ENCODE data around the gene C3orf49. TPM values are rescaled to one million over a fixed set of nuclear protein-coding genes. Genes with fewer than 3 reads are reported as not detected.

C3orf49 gene
- total RNA-seq, 5 donors from 2014 or later (not counting 1 experiment from before 2014, with no cell fraction given): not detected

DNA sequence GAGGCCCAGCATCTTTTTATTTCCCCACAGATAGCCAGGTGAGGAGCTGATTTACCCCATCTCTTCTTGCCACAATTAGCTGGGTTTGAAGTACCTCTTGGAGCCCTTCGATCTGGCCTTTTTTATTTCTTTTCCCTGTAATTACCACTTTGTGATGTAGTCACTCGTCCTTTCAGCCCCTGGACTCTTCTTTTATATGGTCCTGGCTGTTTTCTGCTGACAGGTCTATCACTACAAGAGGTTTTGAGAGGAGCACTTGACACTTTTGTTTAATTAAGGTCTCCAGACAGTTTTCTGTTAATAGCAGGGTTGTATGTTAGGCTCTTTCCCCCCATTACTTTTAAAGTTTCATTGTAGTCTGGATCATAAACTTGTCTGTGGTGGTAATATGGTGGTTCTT is 56.4 kb downstream of the C3orf49 start:
- DNase-seq (no peak), ATAC-seq (replicated peaks in 1 of 4) (no peak)
- POLR2A ChIA-PET: no interaction called here
- H3K36me3 ChIP-seq (ENCODE audit: control insufficient read depth in 2 of 2, extremely low read depth in 1 of 2, insufficient read depth in 1 of 2, low read length in 1 of 2): no peaks in the 10 kb centered on the region
- H3K4me3 Mint-ChIP-seq: no peak overlapping the region
- H3K27me3 ChIP-seq (replicated peaks in 1 of 2; ENCODE audit: control insufficient read depth in 2 of 2, extremely low read depth in 1 of 2, insufficient read depth in 2 of 2, low read length in 1 of 2): no peaks in the 10 kb centered on the region
- no peaks in the 10 kb centered on the region for H3K27me3 Mint-ChIP-seq
- peaks cover 4% of the 10 kb centered on the region for H3K36me3 Mint-ChIP-seq
- H3K4me1 Mint-ChIP-seq: peaks cover 69 to 84% (median 72%) of the 10 kb centered on the region in 3 donors
- CTCF ChIA-PET: interaction anchor here in 1 of 2 donors (0.7 kb wide), 1 partner anchor 9 kb away, joined by 4 read pairs; no protein-coding TSS in a partner anchor
- no peaks in the 10 kb centered on the region for H3K9me3 ChIP-seq
- H3K4me3 ChIP-seq (ENCODE audit: control insufficient read depth in 1 of 2, extremely low read depth in 1 of 2, low read length in 1 of 2): no peak overlapping the region
- no peak overlapping the region for H3K27ac Mint-ChIP-seq
- H3K4me1 ChIP-seq (ENCODE audit: control insufficient read depth in 1 of 2, extremely low read depth in 1 of 2, insufficient read depth in 2 of 2, low read length in 2 of 2): peaks cover 12 to 13% of the 10 kb centered on the region in 2 experiments
- 90% methylated on average over 2 of the region's 2 CpGs for WGBS (ENCODE audit: insufficient coverage)
- H3K9me3 Mint-ChIP-seq: no peaks in the 10 kb centered on the region
- no peak overlapping the region for H3K27ac ChIP-seq (ENCODE audit: low read length)

DNA sequence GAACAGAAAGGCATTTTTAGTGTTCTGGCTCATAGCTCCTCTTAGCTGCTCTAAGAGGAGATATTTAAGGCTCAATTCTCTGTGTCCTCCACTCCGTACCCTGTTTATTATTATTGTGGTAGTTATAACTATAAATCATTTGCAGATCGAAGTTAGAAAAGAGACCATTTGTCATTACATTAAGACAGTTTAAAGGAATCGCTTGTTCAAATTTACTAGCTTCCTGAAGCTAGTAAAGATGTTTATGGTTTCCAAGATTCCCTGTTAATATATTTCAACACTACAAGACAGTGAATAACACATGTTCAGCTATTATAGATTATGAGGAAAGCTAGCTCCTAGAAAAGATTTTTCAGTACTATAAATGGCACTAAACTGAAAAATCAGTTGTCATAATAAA is 57.2 kb downstream of the C3orf49 start:
- Mint-ChIP-seq H3K9me3 (no peaks in the 10 kb centered on the region), H3K4me3 (no peak overlapping the region), H3K36me3 (peaks cover 4% of the 10 kb centered on the region), H3K4me1 (peaks cover 71 to 86% (median 72%) of the 10 kb centered on the region in 3 donors), H3K27me3 (no peaks in the 10 kb centered on the region), H3K27ac (no peak overlapping the region)
- H3K9me3 ChIP-seq: no peaks in the 10 kb centered on the region
- no peak overlapping the region for H3K4me3 ChIP-seq (ENCODE audit: control insufficient read depth in 1 of 2, extremely low read depth in 1 of 2, low read length in 1 of 2)
- ChIA-PET CTCF (interaction anchor here (0.6 to 0.7 kb wide), 2 partner anchors 8 to 31 kb away, joined by 4 read pairs; no protein-coding TSS in a partner anchor), POLR2A (interaction anchor here in 1 of 2 donors (0.6 kb wide), 1 partner anchor 92 kb away, joined by 3 read pairs; no protein-coding TSS in a partner anchor)
- ATAC-seq (replicated peaks in 1 of 4) (no peak), DNase-seq (no peak)
- no peaks in the 10 kb centered on the region for H3K36me3 ChIP-seq (ENCODE audit: control insufficient read depth in 2 of 2, extremely low read depth in 1 of 2, insufficient read depth in 1 of 2, low read length in 1 of 2)
- no peaks in the 10 kb centered on the region for H3K27me3 ChIP-seq (replicated peaks in 1 of 2; ENCODE audit: control insufficient read depth in 2 of 2, extremely low read depth in 1 of 2, insufficient read depth in 2 of 2, low read length in 1 of 2)
- H3K27ac ChIP-seq (ENCODE audit: low read length): no peak overlapping the region
- peaks cover 12 to 13% of the 10 kb centered on the region in 2 experiments for H3K4me1 ChIP-seq (ENCODE audit: control insufficient read depth in 1 of 2, extremely low read depth in 1 of 2, insufficient read depth in 2 of 2, low read length in 2 of 2)
- no CpG with 5 or more reads among the region's 3 CpGs for WGBS (ENCODE audit: insufficient coverage)

GRCh38 chr3:63877737-63878393 is 58.8 kb downstream of the C3orf49 start:
- POLR2A ChIA-PET: no interaction called here
- Mint-ChIP-seq H3K4me1 (peaks cover 75 to 87% (median 76%) of the 10 kb centered on the region in 3 donors), H3K27ac (peak overlapping the region in 1 of 2 donors; percentile 68), H3K36me3 (peaks cover 4% of the 10 kb centered on the region), H3K4me3 (peak overlapping the region in 1 of 3 donors; percentile 2), H3K9me3 (no peaks in the 10 kb centered on the region), H3K27me3 (no peaks in the 10 kb centered on the region)
- ATAC-seq (replicated peaks in 1 of 4) (peak in 2 of 4 experiments; percentile 12 to 19), DNase-seq (no peak)
- Histone ChIP-seq H3K36me3 (ENCODE audit: control insufficient read depth in 2 of 2, extremely low read depth in 1 of 2, insufficient read depth in 1 of 2, low read length in 1 of 2) (no peaks in the 10 kb centered on the region), H3K27ac (ENCODE audit: low read length) (no peak overlapping the region), H3K9me3 (no peaks in the 10 kb centered on the region), H3K27me3 (replicated peaks in 1 of 2; ENCODE audit: control insufficient read depth in 2 of 2, extremely low read depth in 1 of 2, insufficient read depth in 2 of 2, low read length in 1 of 2) (no peaks in the 10 kb centered on the region), H3K4me3 (ENCODE audit: control insufficient read depth in 1 of 2, extremely low read depth in 1 of 2, low read length in 1 of 2) (no peak overlapping the region), H3K4me1 (ENCODE audit: control insufficient read depth in 1 of 2, extremely low read depth in 1 of 2, insufficient read depth in 2 of 2, low read length in 2 of 2) (peaks cover 12 to 13% of the 10 kb centered on the region in 2 experiments)
- CTCF ChIA-PET: interaction anchor here in 1 of 2 donors (0.7 kb wide), 1 partner anchor 101 kb away, joined by 3 read pairs; no protein-coding TSS in a partner anchor
- no CpG with 5 or more reads among the region's 3 CpGs for WGBS (ENCODE audit: insufficient coverage)

GRCh38 chr3:63878394-63879060 is 59.4 kb downstream of the C3orf49 start:
- Mint-ChIP-seq H3K9me3 (no peaks in the 10 kb centered on the region), H3K36me3 (peaks cover 4% of the 10 kb centered on the region), H3K27ac (no peak overlapping the region), H3K4me1 (peaks cover 72 to 91% (median 77%) of the 10 kb centered on the region in 3 donors), H3K27me3 (no peaks in the 10 kb centered on the region), H3K4me3 (no peak overlapping the region)
- Histone ChIP-seq H3K27ac (ENCODE audit: low read length) (no peak overlapping the region), H3K4me1 (ENCODE audit: control insufficient read depth in 1 of 2, extremely low read depth in 1 of 2, insufficient read depth in 2 of 2, low read length in 2 of 2) (peaks cover 12 to 13% of the 10 kb centered on the region in 2 experiments), H3K36me3 (ENCODE audit: control insufficient read depth in 2 of 2, extremely low read depth in 1 of 2, insufficient read depth in 1 of 2, low read length in 1 of 2) (no peaks in the 10 kb centered on the region), H3K4me3 (ENCODE audit: control insufficient read depth in 1 of 2, extremely low read depth in 1 of 2, low read length in 1 of 2) (no peak overlapping the region), H3K27me3 (replicated peaks in 1 of 2; ENCODE audit: control insufficient read depth in 2 of 2, extremely low read depth in 1 of 2, insufficient read depth in 2 of 2, low read length in 1 of 2) (no peaks in the 10 kb centered on the region), H3K9me3 (no peaks in the 10 kb centered on the region)
- DNase-seq (no peak), ATAC-seq (replicated peaks in 1 of 4) (peak in 3 of 4 experiments; percentile 23 to 36 (median 31))
- 20% methylated on average over 1 of the region's 2 CpGs for WGBS (ENCODE audit: insufficient coverage)
- CTCF ChIA-PET: interaction anchor here in 1 of 2 donors (0.7 kb wide), 1 partner anchor 100 kb away, joined by 3 read pairs; no protein-coding TSS in a partner anchor
- POLR2A ChIA-PET: interaction anchor here in 1 of 2 donors (0.6 kb wide), 1 partner anchor 83 kb away, joined by 3 read pairs; no protein-coding TSS in a partner anchor

DNA sequence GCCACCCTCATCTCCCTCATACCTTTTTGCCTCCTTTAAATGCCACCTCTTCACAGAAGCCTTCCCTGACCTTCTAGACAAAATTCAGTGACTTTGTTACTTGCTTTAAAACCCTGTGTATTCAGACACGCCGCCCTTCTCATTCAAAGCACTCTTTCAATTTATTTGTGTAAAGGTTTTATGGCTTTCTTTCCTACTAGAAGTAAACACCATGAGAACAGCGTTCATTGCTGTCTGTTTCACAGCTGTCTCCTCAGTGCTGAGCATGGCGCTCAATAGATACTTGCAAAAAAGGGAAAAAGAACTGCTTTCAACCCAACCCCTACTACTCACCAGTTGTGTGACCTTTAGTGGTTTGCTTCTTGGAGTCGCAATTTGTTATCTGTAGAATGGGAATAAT is 61.6 kb downstream of the C3orf49 start:
- Mint-ChIP-seq H3K27me3 (no peaks in the 10 kb centered on the region), H3K27ac (no peak overlapping the region), H3K4me3 (no peak overlapping the region), H3K36me3 (peaks cover 8% of the 10 kb centered on the region), H3K9me3 (no peaks in the 10 kb centered on the region), H3K4me1 (peaks cover 65 to 80% (median 68%) of the 10 kb centered on the region in 3 donors)
- ChIA-PET CTCF (interaction anchor here in 1 of 2 donors (1.2 kb wide), 1 partner anchor 9 kb away, joined by 3 read pairs; no protein-coding TSS in a partner anchor), POLR2A (no interaction called here)
- ATAC-seq (replicated peaks in 1 of 4) (no peak), DNase-seq (no peak)
- WGBS (ENCODE audit: insufficient coverage): no CpG with 5 or more reads among the region's 5 CpGs
- H3K27ac ChIP-seq (ENCODE audit: low read length): no peak overlapping the region
- no peaks in the 10 kb centered on the region for H3K9me3 ChIP-seq
- H3K4me1 ChIP-seq (ENCODE audit: control insufficient read depth in 1 of 2, extremely low read depth in 1 of 2, insufficient read depth in 2 of 2, low read length in 2 of 2): peaks cover 12 to 13% of the 10 kb centered on the region in 2 experiments
- H3K36me3 ChIP-seq (ENCODE audit: control insufficient read depth in 2 of 2, extremely low read depth in 1 of 2, insufficient read depth in 1 of 2, low read length in 1 of 2): no peaks in the 10 kb centered on the region
- no peaks in the 10 kb centered on the region for H3K27me3 ChIP-seq (replicated peaks in 1 of 2; ENCODE audit: control insufficient read depth in 2 of 2, extremely low read depth in 1 of 2, insufficient read depth in 2 of 2, low read length in 1 of 2)
- no peak overlapping the region for H3K4me3 ChIP-seq (ENCODE audit: control insufficient read depth in 1 of 2, extremely low read depth in 1 of 2, low read length in 1 of 2)

GRCh38 chr3:63886858-63887257 is 67.8 kb downstream of the C3orf49 start:
- CTCF ChIA-PET: no interaction called here
- no peaks in the 10 kb centered on the region for H3K4me1 ChIP-seq (ENCODE audit: control insufficient read depth in 1 of 2, extremely low read depth in 1 of 2, insufficient read depth in 2 of 2, low read length in 2 of 2)
- ATAC-seq (replicated peaks in 1 of 4) (no peak), DNase-seq (no peak)
- H3K27ac ChIP-seq (ENCODE audit: low read length): no peak overlapping the region
- H3K4me3 ChIP-seq (ENCODE audit: control insufficient read depth in 1 of 2, extremely low read depth in 1 of 2, low read length in 1 of 2): no peak overlapping the region
- H3K4me3 Mint-ChIP-seq: no peak overlapping the region
- H3K36me3 Mint-ChIP-seq: peaks cover 10% of the 10 kb centered on the region
- no peaks in the 10 kb centered on the region for H3K27me3 Mint-ChIP-seq
- no peaks in the 10 kb centered on the region for H3K27me3 ChIP-seq (replicated peaks in 1 of 2; ENCODE audit: control insufficient read depth in 2 of 2, extremely low read depth in 1 of 2, insufficient read depth in 2 of 2, low read length in 1 of 2)
- H3K36me3 ChIP-seq (ENCODE audit: control insufficient read depth in 2 of 2, extremely low read depth in 1 of 2, insufficient read depth in 1 of 2, low read length in 1 of 2): no peaks in the 10 kb centered on the region
- no peak overlapping the region for H3K27ac Mint-ChIP-seq
- H3K9me3 ChIP-seq: no peaks in the 10 kb centered on the region
- WGBS (ENCODE audit: insufficient coverage): 94% methylated on average over 2 of the region's 3 CpGs
- POLR2A ChIA-PET: interaction anchor here (0.5 to 0.6 kb wide), 2 partner anchors 26 to 92 kb away, joined by 3 read pairs; partner anchors contain the start of gene SCAANT1 (in 1 of the 2)
- peaks cover 27 to 46% (median 44%) of the 10 kb centered on the region in 3 donors for H3K4me1 Mint-ChIP-seq
- no peaks in the 10 kb centered on the region for H3K9me3 Mint-ChIP-seq

All from T-cell (primary cell).